Hindlimb muscle (tissue), 1 donor: Measurements from ENCODE around the gene MAML2. TPM values are rescaled to one million over a fixed set of nuclear protein-coding genes. Genes with fewer than 3 reads are reported as not detected.

ENCODE experiments used
- DNase-seq: peaks from one replicate; pipeline ENCODE4 v3.0.0-alpha.2; 2013
- polyA plus RNA-seq: library from polyadenylated mRNA; unstranded; fragments of 120-200 nt; gene quantifications from one replicate; pipeline ENCODE4 v1.2.1, GENCODE V29; 2013; ENCODE audit not compliant: insufficient read length

Gene MAML2
- polyA plus RNA-seq, 1 donor, result 5.7 TPM

GRCh38 chr11:96207459-96208449, 135.2 kb downstream of the MAML2 start:
- no peak for DNase-seq

GRCh38 chr11:96206955-96207354, 136.0 kb downstream of the MAML2 start:
- no peak for DNase-seq

- DNase-seq, result no peak
Measured at GRCh38 chr11:96205460-96205809, 137.6 kb downstream of the MAML2 start.

- DNase-seq, result no peak
Measured at GRCh38 chr11:96204721-96205459, 138.1 kb downstream of the MAML2 start.

- no peak for DNase-seq
Measured at GRCh38 chr11:96204366-96204659, 138.7 kb downstream of the MAML2 start.

- DNase-seq, result no peak
Measured at GRCh38 chr11:96203567-96204365, 139.2 kb downstream of the MAML2 start.

GRCh38 chr11:96200243-96200642, 142.8 kb downstream of the MAML2 start:
- DNase-seq, result no peak

- DNase-seq, result no peak
Measured at GRCh38 chr11:96199563-96200025, 143.4 kb downstream of the MAML2 start.

GRCh38 chr11:96197801-96198701, 144.9 kb downstream of the MAML2 start:
- no peak for DNase-seq

GRCh38 chr11:96197103-96197502, 145.9 kb downstream of the MAML2 start:
- DNase-seq, result no peak

- no peak for DNase-seq
Measured at GRCh38 chr11:96196181-96196662, 146.8 kb downstream of the MAML2 start.

GRCh38 chr11:96195671-96196070, 147.3 kb downstream of the MAML2 start:
- DNase-seq, result no peak

- DNase-seq, result no peak
Measured at GRCh38 chr11:96194581-96195374, 148.2 kb downstream of the MAML2 start.

- DNase-seq, result no peak
Measured at GRCh38 chr11:96193745-96194443, 149.1 kb downstream of the MAML2 start.

- no peak for DNase-seq
Measured at GRCh38 chr11:96191752-96192151, 151.2 kb downstream of the MAML2 start.

GRCh38 chr11:96189351-96189750, 153.6 kb downstream of the MAML2 start:
- no peak for DNase-seq

- DNase-seq, result no peak
Measured at GRCh38 chr11:96188243-96189006, 154.6 kb downstream of the MAML2 start.

- DNase-seq, result no peak
Measured at GRCh38 chr11:96187822-96188221, 155.2 kb downstream of the MAML2 start.

GRCh38 chr11:96186806-96187205, 156.2 kb downstream of the MAML2 start:
- DNase-seq, result no peak
